LNCAP (cell line): ENCODE results near the gene NCEH1.
A peak's percentile ranks its signal among the peaks of the same experiment; 100 is the strongest.

Experiments used
- CTCF ChIP-seq: fragments of 450-650 bp; IDR thresholded peaks from 2 replicates; pipeline ENCODE4 v1.5.1; 2017; ENCODE audit warnings: mild to moderate bottlenecking

NCEH1 gene

GRCh38 chr3:172746475-172746874 is 35.6 kb upstream of the NCEH1 start:
- TF ChIP-seq CTCF = no peak

- TF ChIP-seq CTCF = no peak
These were observed 28.6 kb upstream of the NCEH1 start for GRCh38 chr3:172739462-172739861.

GRCh38 chr3:172735014-172735413 is 24.1 kb upstream of the NCEH1 start:
- TF ChIP-seq CTCF = no peak

- TF ChIP-seq CTCF = no peak
These were observed 15.5 kb upstream of the NCEH1 start for GRCh38 chr3:172726380-172726779.

GRCh38 chr3:172717493-172718088 is 6.7 kb upstream of the NCEH1 start:
- peak; percentile 77 for TF ChIP-seq CTCF

- TF ChIP-seq CTCF = no peak
These were observed 5.6 kb upstream of the NCEH1 start for GRCh38 chr3:172716476-172716875.

- no peak for TF ChIP-seq CTCF
These were observed 2.4 kb upstream of the NCEH1 start for GRCh38 chr3:172713316-172713715.

GRCh38 chr3:172711454-172711795 is 558 bp upstream of the NCEH1 start:
- TF ChIP-seq CTCF = no peak
